Activated CD4-positive, alpha-beta T cell treated with anti-CD3 and anti-CD28 coated beads, Interleukin-2, amount 50 U/mL, for 4 hours (primary cell): ENCODE results near the gene OR2T35.

ENCODE experiments used
- DNase-seq, 2 experiments: peaks; one replicate each; pipeline ENCODE4 v3.0.0-alpha.2; 2020

Gene OR2T35

GRCh38 chr1:248625166-248625565, 19.9 kb downstream of the OR2T35 start:
- DNase-seq = no peak

GRCh38 chr1:248622570-248623001, 22.5 kb downstream of the OR2T35 start:
- DNase-seq = no peak

- no peak for DNase-seq
Observed at GRCh38 chr1:248621770-248622169, 23.3 kb downstream of the OR2T35 start.

GRCh38 chr1:248618878-248619277, 26.2 kb downstream of the OR2T35 start:
- DNase-seq = peak; percentile 35 to 52

- no peak for DNase-seq
Observed at GRCh38 chr1:248618119-248618518, 27.0 kb downstream of the OR2T35 start.

- no peak for DNase-seq
Observed at GRCh38 chr1:248613742-248614141, 31.3 kb downstream of the OR2T35 start.

- DNase-seq = no peak
Observed at GRCh38 chr1:248611883-248612414, 33.1 kb downstream of the OR2T35 start.

GRCh38 chr1:248610301-248610700, 34.8 kb downstream of the OR2T35 start:
- DNase-seq = no peak

GRCh38 chr1:248599396-248599795, 45.7 kb downstream of the OR2T35 start:
- DNase-seq = no peak

GRCh38 chr1:248597589-248597988, 47.5 kb downstream of the OR2T35 start, which contains the start of gene OR2T10:
TSS of gene OR2T10 (minus strand) at chr1:248597700. CDS start at chr1:248593768, 3,932 bp downstream.
- no peak for DNase-seq

GRCh38 chr1:248596615-248597014, 48.5 kb downstream of the OR2T35 start:
- DNase-seq = no peak

- no peak for DNase-seq
Observed at GRCh38 chr1:248593226-248593625, 51.9 kb downstream of the OR2T35 start.

GRCh38 chr1:248592655-248593054, 52.4 kb downstream of the OR2T35 start:
- no peak for DNase-seq

GRCh38 chr1:248590055-248590454, 55.0 kb downstream of the OR2T35 start:
- DNase-seq = no peak

- no peak for DNase-seq
Observed at GRCh38 chr1:248589334-248589733, 55.7 kb downstream of the OR2T35 start.
